Spleen (tissue), 11 donors: ENCODE measurements around the gene HMOX2. TPM values are rescaled to one million over a fixed set of nuclear protein-coding genes. Genes with fewer than 3 reads are reported as not detected.
A peak's percentile ranks its signal among the peaks of the same experiment; 100 is the strongest.

Experiments
- DNase-seq: peaks from one replicate; pipeline ENCODE4 v3.0.0-alpha.2; 2020
- H3K27ac ChIP-seq, 8 donors: fragments of 200-600 bp; sonication (generic) in 7 of 8; 1 replicate in 4 of 8; 2 replicates in 4 of 8; pipeline versions ENCODE4 v1.5.0 to v1.8.0; 2016 to 2021; ENCODE audit warnings: inconsistent platforms in 4 of 8, mild to moderate bottlenecking in 4 of 8, moderate library complexity in 1 of 8
- H3K27me3 ChIP-seq, 7 donors: fragments of 200-600 bp; sonication (generic) in 6 of 7; replicated peaks in 1 of 7; 1 replicate in 4 of 7; 2 replicates in 3 of 7; pipeline versions ENCODE4 v1.5.0 to v1.8.0; 2016 to 2021; ENCODE audit warnings: inconsistent platforms in 3 of 7, mild to moderate bottlenecking in 1 of 7
- H3K36me3 ChIP-seq, 6 donors: fragments of 200-600 bp; sonication (generic) in 5 of 6; 1 replicate in 4 of 6; 2 replicates in 2 of 6; pipeline versions ENCODE4 v1.5.0 to v1.8.0; 2016 to 2021; ENCODE audit warnings: inconsistent platforms in 2 of 6
- H3K4me1 ChIP-seq, 6 donors: fragments of 200-600 bp; sonication (generic) in 5 of 6; 1 replicate in 3 of 6; 2 replicates in 3 of 6; pipeline versions ENCODE4 v1.5.0 to v1.8.0; 2016 to 2021; ENCODE audit warnings: inconsistent platforms in 3 of 6
- H3K4me3 ChIP-seq, 8 donors: fragments of 200-600 bp; sonication (generic) in 7 of 8; 1 replicate in 4 of 8; 2 replicates in 4 of 8; pipeline versions ENCODE4 v1.5.0 to v1.8.0; 2016 to 2021; ENCODE audit warnings: inconsistent platforms in 4 of 8, mild to moderate bottlenecking in 4 of 8, moderate library complexity in 2 of 8
- H3K9me3 ChIP-seq, 8 donors: fragments of 200-600 bp; sonication (generic) in 7 of 8; 1 replicate in 4 of 8; 2 replicates in 4 of 8; pipeline versions ENCODE4 v1.5.0 to v1.8.0; 2016 to 2021; ENCODE audit warnings: inconsistent platforms in 4 of 8
- POLR2A ChIP-seq, 3 donors: fragments of 450-650 bp; IDR thresholded peaks; one replicate each; pipeline ENCODE4 v1.5.1; 2017; ENCODE audit warnings: antibody characterized with exemption in 3 of 3, mild to moderate bottlenecking in 1 of 3
- POLR2AphosphoS5 ChIP-seq, 3 donors: sonication (generic); formaldehyde crosslinking; IDR thresholded peaks; one replicate each; pipeline ENCODE4 v1.5.1; 2017; ENCODE audit warnings: antibody characterized with exemption in 3 of 3
- WGBS, 5 donors: extraction: QIAGEN DNeasy Blood & Tissue Kit in 3 of 5; methylation state at CpG; one replicate each; pipeline versions ENCODE4 v1.1.5 to v1.1.7; 2013 to 2018; 5-methylcytosine and 5-hydroxymethylcytosine counted together
- intact Hi-C: fragments of 100-400 bp; cut with DNase I; formaldehyde crosslinking; loops from one replicate; pipeline ENCODE4 v1.15.0; 2023; ENCODE audit warnings: low total_unique reads
- polyA plus RNA-seq, 3 donors: library from polyadenylated mRNA; stranded (reverse); fragments of 200-250 nt; gene quantifications; one replicate each; pipeline ENCODE4 v1.2.1, GENCODE V29; 2013
- total RNA-seq, 7 donors: library from RNA; depleted of rRNA in 3 of 7; stranded (reverse); fragments of >200 nt in 3 of 7; fragmentation: NEBNext Ultra II Directional in 4 of 7; extraction: Animal tissue kit (Norgen Biotek cat#: 25700) in 4 of 7; gene quantifications; one replicate each; pipeline versions ENCODE4 v1.1.0 to v1.2.1, GENCODE V29; 2016 to 2021
- TF ChIP-seq, protein P1 (sequence below), 11 experiments: fragments of 200-600 bp in 7 of 11; fragments of 450-650 bp in 4 of 11; sonication (generic) in 4 of 11; IDR thresholded peaks in 8 of 11; conservative IDR thresholded peaks in 3 of 11; 1 replicate in 7 of 11; 2 replicates in 4 of 11; pipeline versions ENCODE4 v1.4.0 to v1.8.0; 2016 to 2021; ENCODE audit warnings: antibody characterized with exemption in 11 of 11, inconsistent platforms in 4 of 11, mild to moderate bottlenecking in 1 of 11
- donor health status: healthy with polysubstance abuse.
- donor health status: DM: no; HTN: no; CAD: no; lungs with moderate emphysema.
- donor health status: DM: no; HTN: no; CAD: no.
- donor health status: Bipolar disorder and iron deficiency.
- donor health status: healthy.
- donor health status: DM: no; HTN: no; CAD: no.
- donor health status: DM: yes; HTN: yes; CAD: no.

Gene HMOX2
- total and polyA plus RNA-seq, 10 donors = 26.6 to 73.8 (median 53.3) TPM

DNA sequence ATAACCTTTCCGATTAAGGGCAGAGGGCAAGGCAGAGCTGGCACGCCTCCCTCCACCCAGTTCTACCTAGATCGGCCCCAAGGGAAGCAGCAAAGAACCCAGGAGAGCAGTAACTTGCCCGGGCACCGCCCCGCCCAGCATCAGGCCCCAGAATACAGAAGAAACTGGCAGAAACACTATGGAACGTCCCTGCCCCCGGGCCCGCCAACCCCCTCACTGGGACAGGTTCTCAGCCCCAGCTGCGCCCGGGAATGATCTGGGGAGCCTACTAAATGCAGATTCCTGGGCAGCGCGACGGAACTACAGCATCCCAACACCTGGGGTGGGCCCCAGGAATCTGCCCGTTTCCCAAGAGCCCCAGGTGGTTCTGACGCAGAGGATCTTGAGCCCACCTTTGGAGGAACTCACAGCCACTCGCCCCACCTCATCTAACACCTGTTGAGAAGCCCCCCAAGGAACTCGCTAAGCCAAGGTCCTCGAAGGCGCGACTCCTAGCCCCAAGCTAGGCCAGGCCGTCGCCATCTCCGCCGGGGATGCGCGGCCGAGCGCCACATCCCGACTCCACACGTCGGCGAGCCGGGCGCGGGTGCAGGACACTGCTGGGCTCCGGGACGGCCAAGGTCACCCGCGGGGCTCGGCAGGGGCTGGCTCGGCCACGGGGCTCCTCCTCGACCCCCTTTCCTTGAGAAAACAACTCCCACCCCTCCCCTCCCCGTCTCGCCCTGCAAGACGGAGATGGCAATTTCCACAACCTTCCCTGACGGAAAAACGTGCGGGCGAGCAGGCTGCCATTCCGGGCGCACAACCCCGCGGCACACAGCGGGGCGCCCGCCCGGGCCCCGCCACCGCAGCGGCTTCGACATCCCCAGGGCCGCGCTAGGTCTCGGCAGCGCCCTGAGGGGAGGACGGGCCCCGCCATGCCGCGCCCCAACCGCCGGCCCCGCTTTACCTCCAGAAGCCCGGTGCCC lies 61.5 kb downstream of the HMOX2 start:
- DNase-seq = peak; percentile 87
- WGBS, 5 donors = 18 to 26% (median 22%) methylated on average over 42 to 75 of the region's 75 CpGs
- intact Hi-C loops = no loop called here
- H3K4me1 ChIP-seq = peaks cover 0 to 45% (median 19%) of the 10 kb centered on the region in 6 donors
- no peak for TF ChIP-seq POLR2A (IDR thresholded peaks at IDR 0.05)
- peak in 2 of 3 donors; percentile 11 to 32 for TF ChIP-seq POLR2AphosphoS5 (IDR thresholded peaks at IDR 0.05)
- peaks cover 0 to 11% (median 0%) of the 10 kb centered on the region in 7 donors for H3K27me3 ChIP-seq
- peak overlapping the region; percentile 76 to 97 (median 86) for H3K27ac ChIP-seq
- H3K9me3 ChIP-seq = peaks cover 0 to 17% (median 8%) of the 10 kb centered on the region in 8 donors
- peaks cover 0 to 2% (median 0%) of the 10 kb centered on the region in 6 donors for H3K36me3 ChIP-seq
- H3K4me3 ChIP-seq = peak overlapping the region; percentile 61 to 93 (median 71)

DNA sequence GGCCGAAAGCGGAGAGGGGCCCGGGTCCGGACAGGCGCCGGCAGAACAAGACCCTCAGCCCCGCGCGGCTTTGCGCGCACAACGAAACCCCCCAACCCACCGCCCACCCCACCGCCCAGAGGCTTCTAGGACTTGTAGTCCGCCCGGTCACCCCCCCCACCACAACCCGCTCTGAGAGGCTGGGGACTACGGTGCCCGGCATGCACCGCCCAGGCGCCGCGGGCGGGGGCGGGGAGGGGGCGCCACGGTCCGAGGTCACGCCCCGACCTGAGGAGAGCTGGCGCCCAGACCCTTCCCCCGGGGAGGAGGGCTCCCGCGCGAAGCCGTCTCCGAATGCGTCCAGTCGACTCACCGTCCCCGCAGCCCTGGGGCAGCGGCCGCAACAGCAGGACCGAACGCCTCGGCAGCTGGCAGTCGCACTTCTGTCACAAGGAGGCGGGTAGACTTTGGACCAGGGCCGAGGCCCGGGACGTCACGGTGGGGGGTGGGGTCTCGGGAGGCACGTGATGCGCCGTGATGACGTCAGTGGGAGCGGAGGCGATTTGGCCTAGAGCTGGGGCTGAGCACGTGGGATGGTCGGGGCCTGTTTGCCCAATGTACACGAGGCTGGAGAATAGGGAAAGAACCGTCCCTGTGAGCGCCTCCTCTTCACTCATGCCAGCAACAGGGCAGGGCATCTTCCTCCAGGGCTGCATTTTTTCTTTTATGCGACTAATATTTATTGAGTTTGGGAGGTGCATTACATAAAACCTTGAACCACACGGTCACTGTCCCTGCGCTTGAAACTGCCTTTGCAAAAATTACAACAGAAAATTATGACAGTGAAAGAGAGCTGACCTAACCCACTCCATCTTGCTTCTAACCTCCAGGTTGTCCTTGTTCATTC lies 62.4 kb downstream of the HMOX2 start, which contains the start of gene CDIP1:
TSS of gene CDIP1 (minus strand) at position 424 of the 886 bp plus-strand sequence. CDS start 24,643 bp downstream, outside the sequence.
- Histone ChIP-seq H3K36me3 (no peaks in the 10 kb centered on the region), H3K4me3 (peak within 1 kb of the TSS; percentile 61 to 93 (median 71)), H3K4me1 (peaks cover 0 to 45% (median 19%) of the 10 kb centered on the region in 6 donors), H3K27ac (peak within 1 kb of the TSS; percentile 76 to 97 (median 86)), H3K9me3 (peaks cover 0 to 17% (median 8%) of the 10 kb centered on the region in 8 donors), H3K27me3 (peaks cover 0 to 11% (median 0%) of the 10 kb centered on the region in 7 donors)
- TF ChIP-seq, protein P1, sequence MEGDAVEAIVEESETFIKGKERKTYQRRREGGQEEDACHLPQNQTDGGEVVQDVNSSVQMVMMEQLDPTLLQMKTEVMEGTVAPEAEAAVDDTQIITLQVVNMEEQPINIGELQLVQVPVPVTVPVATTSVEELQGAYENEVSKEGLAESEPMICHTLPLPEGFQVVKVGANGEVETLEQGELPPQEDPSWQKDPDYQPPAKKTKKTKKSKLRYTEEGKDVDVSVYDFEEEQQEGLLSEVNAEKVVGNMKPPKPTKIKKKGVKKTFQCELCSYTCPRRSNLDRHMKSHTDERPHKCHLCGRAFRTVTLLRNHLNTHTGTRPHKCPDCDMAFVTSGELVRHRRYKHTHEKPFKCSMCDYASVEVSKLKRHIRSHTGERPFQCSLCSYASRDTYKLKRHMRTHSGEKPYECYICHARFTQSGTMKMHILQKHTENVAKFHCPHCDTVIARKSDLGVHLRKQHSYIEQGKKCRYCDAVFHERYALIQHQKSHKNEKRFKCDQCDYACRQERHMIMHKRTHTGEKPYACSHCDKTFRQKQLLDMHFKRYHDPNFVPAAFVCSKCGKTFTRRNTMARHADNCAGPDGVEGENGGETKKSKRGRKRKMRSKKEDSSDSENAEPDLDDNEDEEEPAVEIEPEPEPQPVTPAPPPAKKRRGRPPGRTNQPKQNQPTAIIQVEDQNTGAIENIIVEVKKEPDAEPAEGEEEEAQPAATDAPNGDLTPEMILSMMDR (IDR thresholded peaks at IDR 0.05 in 8 of 11, conservative IDR thresholded peaks at IDR 0.05 in 3 of 11) = peak in 8 of 11 experiments; percentile 17 to 51 (median 42)
- TF ChIP-seq POLR2A (IDR thresholded peaks at IDR 0.05) = peak; percentile 75 to 90 (median 86)
- TF ChIP-seq POLR2AphosphoS5 (IDR thresholded peaks at IDR 0.05) = peak; percentile 97 to 98 (median 98)
- intact Hi-C loops = no loop called here
- 6 to 15% (median 6%) methylated on average over 21 to 67 of the region's 67 CpGs for WGBS, 5 donors
- DNase-seq = peak; percentile 97

DNA sequence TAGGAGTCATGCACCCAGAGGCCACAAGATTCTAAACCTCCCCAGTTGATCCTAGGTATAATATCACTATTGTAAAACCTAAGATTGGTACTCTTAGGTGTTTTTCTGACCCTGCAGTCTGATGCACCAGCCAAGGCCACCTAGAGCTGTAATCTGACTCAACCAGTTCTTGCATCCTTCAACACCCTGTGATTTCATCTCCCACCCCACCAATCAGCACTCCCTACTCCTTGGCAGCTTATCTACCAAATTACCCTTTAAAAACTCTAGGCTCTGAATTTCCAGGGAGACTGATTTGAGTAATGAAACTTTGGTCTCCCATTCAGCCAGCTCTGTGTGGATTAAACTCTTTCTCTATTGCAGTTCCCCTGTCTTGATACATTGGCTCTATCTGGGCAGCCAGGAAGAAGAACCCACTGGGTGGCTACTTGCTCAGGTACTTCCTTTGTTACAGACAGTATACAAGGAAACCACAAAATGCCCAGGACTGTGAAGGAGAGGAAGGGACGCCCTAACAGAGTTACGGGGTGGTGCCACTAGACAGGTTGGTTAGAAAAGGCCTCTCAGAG lies 63.6 kb downstream of the HMOX2 start:
- H3K36me3 ChIP-seq = no peaks in the 10 kb centered on the region
- peaks cover 0 to 11% (median 0%) of the 10 kb centered on the region in 7 donors for H3K27me3 ChIP-seq
- intact Hi-C loops = no loop called here
- DNase-seq = no peak
- H3K4me1 ChIP-seq = peaks cover 0 to 37% (median 19%) of the 10 kb centered on the region in 6 donors
- H3K27ac ChIP-seq = no peak overlapping the region
- peaks cover 0 to 17% (median 8%) of the 10 kb centered on the region in 8 donors for H3K9me3 ChIP-seq
- H3K4me3 ChIP-seq = no peak overlapping the region
- TF ChIP-seq POLR2AphosphoS5 (IDR thresholded peaks at IDR 0.05) = no peak
- TF ChIP-seq, protein P1 (IDR thresholded peaks at IDR 0.05 in 8 of 11, conservative IDR thresholded peaks at IDR 0.05 in 3 of 11) = no peak
- no peak for TF ChIP-seq POLR2A (IDR thresholded peaks at IDR 0.05)
- 91 to 100% (median 93%) methylated on average over 2 of the region's 2 CpGs for WGBS, 5 donors

GRCh38 chr16:4544473-4544872 lies 68.3 kb downstream of the HMOX2 start:
- intact Hi-C loops = no loop called here
- peaks cover 0 to 10% (median 7%) of the 10 kb centered on the region in 6 donors for H3K4me1 ChIP-seq
- DNase-seq = no peak
- H3K27ac ChIP-seq = no peak overlapping the region
- no peak for TF ChIP-seq POLR2A (IDR thresholded peaks at IDR 0.05)
- TF ChIP-seq POLR2AphosphoS5 (IDR thresholded peaks at IDR 0.05) = no peak
- TF ChIP-seq, protein P1 (IDR thresholded peaks at IDR 0.05 in 8 of 11, conservative IDR thresholded peaks at IDR 0.05 in 3 of 11) = no peak
- H3K36me3 ChIP-seq = no peaks in the 10 kb centered on the region
- H3K4me3 ChIP-seq = no peak overlapping the region
- no peaks in the 10 kb centered on the region for H3K27me3 ChIP-seq
- peaks cover 0 to 10% (median 4%) of the 10 kb centered on the region in 8 donors for H3K9me3 ChIP-seq
- 78 to 92% (median 82%) methylated on average over 8 of the region's 8 CpGs for WGBS, 5 donors
